GM13976 (cell line): ENCODE results near the gene PGP.

Experiments used
- DNase-seq: peaks from one replicate; pipeline ENCODE4 v3.0.0; 2012; ENCODE audit warnings: low spot score
- in situ Hi-C: fragments of 300-500 bp; cut with MboI; formaldehyde crosslinking; loops from one replicate; pipeline ENCODE4 v1.12.0; 2022; ENCODE audit warnings: low sequenced_read_pairs, mixed read lengths, inconsistent platforms; ENCODE audit not compliant: unreplicated experiment
- TF ChIP-seq, protein P1 (sequence below): IDR thresholded peaks from 2 replicates; pipeline ENCODE4 v1.5.1; 2012; ENCODE audit warnings: borderline replicate concordance, mild to moderate bottlenecking; ENCODE audit not compliant: insufficient read depth; ENCODE audit errors: extremely low read depth, missing control alignments, control extremely low read depth

The PGP gene

DNA sequence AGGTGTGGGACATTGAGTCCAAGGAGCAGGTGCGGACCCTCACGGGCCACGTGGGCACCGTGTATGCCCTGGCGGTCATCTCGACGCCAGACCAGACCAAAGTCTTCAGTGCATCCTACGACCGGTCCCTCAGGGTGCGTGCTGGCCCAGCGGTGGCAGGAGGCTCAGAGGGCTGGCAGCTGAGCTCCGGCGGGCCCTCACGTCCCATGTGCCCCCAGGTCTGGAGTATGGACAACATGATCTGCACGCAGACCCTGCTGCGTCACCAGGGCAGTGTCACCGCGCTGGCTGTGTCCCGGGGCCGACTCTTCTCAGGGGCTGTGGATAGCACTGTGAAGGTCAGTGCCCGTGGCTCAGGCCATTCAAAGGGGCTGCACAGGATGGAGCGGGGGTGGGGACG, 38.6 kb downstream of the PGP start:
- DNase-seq: no peak
- TF ChIP-seq, protein P1, sequence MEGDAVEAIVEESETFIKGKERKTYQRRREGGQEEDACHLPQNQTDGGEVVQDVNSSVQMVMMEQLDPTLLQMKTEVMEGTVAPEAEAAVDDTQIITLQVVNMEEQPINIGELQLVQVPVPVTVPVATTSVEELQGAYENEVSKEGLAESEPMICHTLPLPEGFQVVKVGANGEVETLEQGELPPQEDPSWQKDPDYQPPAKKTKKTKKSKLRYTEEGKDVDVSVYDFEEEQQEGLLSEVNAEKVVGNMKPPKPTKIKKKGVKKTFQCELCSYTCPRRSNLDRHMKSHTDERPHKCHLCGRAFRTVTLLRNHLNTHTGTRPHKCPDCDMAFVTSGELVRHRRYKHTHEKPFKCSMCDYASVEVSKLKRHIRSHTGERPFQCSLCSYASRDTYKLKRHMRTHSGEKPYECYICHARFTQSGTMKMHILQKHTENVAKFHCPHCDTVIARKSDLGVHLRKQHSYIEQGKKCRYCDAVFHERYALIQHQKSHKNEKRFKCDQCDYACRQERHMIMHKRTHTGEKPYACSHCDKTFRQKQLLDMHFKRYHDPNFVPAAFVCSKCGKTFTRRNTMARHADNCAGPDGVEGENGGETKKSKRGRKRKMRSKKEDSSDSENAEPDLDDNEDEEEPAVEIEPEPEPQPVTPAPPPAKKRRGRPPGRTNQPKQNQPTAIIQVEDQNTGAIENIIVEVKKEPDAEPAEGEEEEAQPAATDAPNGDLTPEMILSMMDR: no peak
- in situ Hi-C loops: no loop called here

DNA sequence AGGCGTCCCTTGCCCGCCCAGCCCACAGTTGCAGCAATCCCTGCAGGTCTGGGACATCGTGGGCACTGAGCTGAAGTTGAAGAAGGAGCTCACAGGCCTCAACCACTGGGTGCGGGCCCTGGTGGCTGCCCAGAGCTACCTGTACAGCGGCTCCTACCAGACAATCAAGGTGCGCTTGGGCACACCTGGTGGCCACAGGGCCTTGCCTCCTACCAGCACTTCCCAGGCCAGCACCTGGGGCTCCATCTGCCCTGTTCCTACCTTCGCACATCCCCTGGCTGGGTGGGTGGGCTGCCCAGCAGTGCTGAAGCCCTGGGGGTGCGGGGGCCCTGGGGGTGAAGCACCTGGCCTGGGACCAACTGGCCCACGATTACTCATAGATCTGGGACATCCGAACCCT, 39.2 kb downstream of the PGP start:
- in situ Hi-C loops: no loop called here
- DNase-seq: no peak
- TF ChIP-seq, protein P1: no peak

DNA sequence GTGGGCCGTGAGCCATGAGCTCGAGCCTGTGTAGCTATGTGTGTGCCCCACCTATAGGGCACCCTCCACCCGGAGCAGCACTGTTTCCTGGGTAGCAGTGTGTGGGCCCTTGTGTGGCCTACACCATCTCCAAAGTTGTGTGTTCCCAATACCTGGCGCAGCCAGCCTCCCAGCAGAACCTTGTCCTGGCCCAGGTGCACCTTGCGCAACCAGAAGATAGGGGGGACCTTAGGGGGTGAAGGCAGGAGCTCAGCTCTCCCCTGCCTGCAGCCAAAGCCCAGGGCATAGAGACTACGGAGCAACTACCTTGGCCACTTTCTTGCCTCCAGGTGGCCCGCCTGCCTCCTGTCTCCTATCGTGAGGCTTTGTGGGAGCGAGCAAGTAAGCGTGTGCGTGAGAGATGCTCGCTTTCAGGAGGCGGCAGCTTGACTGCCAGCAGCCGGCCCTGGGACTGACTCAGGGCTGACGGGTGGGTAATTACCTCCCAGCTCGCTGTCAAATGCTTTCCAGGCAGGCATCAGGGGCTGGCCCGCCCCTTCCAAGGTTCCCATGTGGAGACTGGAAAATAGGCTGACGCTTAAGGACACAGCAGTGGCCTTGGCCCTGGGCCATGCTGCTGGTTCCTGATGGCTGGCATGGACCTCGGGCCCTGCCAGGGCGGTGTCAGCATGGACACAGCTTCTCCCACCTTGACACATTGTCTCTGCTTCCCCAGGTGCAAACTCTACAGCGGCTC, 40.1 kb downstream of the PGP start:
- in situ Hi-C loops: no loop called here
- TF ChIP-seq, protein P1: no peak
- DNase-seq: no peak

DNA sequence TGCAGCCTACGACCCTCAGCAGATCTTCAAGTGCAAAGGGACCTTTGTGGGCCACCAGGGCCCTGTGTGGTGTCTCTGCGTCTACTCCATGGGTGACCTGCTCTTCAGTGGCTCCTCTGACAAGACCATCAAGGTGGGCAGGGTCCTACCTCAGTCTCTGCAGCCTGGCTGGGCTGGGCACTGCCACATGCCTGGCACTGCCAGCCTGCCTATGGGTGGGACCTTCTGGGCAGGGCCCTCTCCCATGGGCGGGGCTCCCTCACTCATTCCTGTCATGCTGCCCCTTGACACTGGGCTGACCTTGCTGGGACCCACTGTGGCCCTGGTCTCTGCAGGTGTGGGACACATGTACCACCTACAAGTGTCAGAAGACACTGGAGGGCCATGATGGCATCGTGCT, 40.7 kb downstream of the PGP start:
- in situ Hi-C loops: no loop called here
- TF ChIP-seq, protein P1: no peak
- DNase-seq: no peak

DNA sequence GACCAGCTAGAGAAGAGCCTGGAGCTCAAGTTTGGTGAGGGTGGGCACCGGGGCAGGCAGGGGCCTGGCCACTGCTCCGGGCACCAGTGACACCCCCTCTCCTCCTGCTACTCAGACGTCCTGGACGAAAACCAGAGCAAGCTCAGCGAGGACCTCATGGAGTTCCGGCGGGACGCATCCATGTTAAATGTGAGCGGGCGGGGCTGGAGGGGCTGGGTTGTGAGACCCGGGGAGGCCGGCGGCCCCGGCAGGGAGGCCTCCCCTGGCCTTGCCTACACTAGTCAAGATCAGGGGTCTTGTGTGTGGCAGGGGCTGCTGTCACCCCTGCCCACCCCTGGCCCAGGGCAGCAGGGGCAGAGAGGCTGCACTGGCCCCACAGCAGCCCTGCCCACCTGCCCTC, 41.3 kb downstream of the PGP start:
- TF ChIP-seq, protein P1: no peak
- in situ Hi-C loops: no loop called here
- no peak for DNase-seq

DNA sequence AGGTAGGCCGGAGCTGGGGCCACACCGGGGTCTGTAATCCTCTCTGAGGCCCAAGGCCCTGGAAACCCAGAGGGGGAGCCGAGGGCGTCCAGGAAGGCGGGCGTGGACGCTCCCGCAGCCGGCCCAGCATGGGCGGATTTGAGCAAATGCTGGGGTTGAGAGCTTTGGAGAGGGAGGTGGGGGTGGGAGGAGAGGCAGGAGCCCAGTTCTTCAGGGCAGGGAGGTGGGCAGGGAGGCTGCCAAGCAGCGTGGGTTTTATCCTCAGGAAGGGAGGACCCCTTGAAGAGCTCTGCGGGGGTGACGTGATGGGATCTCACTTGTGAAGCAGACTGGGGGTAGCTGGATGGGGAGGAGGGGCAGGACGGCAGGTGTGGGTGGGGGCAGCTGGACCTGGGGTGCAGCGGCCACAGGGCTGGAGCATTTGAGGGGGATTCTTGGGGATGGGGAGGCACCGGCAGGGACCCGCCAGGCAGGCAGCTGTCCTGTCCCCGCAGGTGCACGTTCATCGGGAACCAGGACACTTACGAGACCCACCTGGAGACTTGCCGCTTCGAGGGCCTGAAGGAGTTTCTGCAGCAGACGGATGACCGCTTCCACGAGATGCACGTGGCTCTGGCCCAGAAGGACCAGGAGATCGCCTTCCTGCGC, 41.8 kb downstream of the PGP start:
- TF ChIP-seq, protein P1: no peak
- DNase-seq: no peak
- in situ Hi-C loops: no loop called here
